NCI-H510A (cell line): ENCODE data around the gene OTOP3.

ENCODE experiments used
- DNase-seq: peaks from one replicate; lab custom pipeline; 2025; lab: John Stamatoyannopoulos, UW

Gene OTOP3

DNA sequence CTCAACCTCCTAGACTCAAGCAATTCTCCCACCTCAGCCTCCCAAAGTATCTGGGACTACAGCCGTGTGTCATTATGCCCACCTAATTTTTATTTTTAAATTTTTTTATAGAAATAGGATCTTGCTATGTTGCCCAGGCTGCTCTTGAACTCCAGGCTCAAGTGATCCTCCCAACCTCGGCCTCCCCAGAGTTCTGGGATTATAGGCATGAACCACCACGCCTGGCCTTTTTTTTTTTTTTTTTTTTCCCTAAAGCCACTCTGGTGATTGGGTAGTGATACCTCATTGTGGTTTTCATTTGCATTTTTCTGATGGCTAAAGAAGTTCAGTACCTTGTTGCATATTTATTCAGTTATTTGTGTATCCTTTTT, 50.5 kb downstream of the OTOP3 start:
- DNase-seq = no peak

DNA sequence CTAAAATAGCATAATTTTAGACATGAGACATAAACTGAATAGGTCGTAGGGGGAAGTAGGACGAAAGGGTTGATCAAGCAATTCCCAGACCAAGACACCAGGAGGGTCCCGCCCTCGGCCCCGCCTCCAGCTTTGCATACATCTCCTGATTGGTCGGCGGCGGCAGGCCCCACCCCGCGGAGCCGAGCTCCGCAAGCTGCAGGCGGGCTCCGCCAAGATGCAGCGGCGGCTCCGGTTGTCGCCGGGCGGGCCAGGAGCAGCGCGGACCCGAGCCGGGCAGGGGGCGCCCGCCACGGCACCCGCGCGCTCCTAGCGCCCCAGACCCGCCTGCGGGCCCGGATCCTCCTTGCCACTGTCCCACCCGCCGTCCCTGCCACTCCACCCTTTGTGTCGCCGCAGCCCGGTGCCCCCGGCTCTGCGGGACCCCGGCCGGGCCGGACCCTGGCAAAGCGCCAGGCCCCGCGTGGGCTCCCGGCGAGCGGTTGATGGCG, 51.8 kb downstream of the OTOP3 start, which contains the start of gene CDR2L:
Gene CDR2L, plus strand, starts transcription at position 215 of the 491 bp plus-strand sequence. CDS start 412 bp downstream, outside the sequence.
- peak; percentile 91 for DNase-seq

DNA sequence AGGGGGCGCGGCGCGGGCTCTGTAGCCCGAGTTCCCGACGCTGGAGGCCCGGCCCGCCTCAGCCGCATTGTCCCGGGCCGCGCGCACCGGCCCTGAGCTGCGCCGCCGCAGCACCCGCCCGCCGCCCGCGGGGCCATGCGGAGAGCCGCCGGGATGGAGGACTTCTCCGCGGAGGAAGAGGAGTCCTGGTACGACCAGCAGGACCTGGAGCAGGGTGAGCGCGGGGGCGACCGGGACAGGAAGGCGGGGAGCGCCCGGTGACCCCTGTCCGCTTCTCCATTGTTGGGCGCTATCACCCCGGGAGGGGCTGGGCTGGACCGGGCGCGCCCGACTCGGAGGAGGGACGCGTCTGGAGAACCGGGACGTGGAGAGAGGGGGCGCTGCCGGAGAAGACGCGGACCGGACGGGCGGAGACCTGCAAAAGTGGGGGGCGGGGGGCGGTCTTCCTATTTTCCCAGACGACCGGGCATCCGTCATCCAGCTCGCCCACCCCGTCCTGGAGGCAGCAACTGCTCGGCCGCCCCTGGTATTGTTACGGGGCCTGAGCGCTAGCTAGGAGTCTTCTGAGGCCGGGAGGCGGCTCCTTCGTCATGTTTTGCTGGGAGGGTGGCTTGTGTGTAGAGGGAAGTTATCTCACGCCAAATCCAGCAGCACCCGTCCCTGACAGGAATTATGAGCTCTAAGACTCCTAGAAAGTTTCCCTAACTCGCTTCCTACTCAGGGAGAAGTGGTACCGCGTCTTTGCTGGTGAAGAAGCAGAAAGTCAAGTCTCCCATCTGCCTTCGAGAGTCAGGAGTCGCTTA, 52.4 kb downstream of the OTOP3 start:
- peak; percentile 20 for DNase-seq

DNA sequence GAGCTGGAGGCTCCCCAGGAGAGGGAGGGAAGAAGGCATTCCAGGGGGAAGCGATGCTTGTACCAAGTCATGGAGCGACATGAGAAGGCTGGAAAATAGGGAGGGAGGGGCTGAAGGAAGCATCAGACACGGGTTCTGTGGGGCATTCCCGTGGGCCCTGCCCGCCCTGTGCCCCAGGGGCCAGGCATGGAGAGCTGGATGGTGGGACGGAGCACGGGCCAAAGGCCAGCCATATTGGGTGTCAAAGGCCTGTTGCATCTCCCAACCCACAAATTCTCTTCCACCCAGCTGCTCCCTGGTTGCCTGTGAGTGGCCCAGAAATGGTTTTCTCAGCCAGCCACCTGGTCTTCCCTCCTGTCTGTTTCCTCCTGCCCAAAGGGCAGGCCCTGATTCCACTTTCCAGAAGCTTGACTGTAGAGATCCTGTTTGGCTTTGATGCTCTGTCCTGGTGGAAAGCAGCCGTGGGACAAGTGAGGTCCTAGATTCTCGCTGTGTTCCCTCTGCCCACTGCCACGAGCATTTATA, 54.9 kb downstream of the OTOP3 start:
- no peak for DNase-seq

DNA sequence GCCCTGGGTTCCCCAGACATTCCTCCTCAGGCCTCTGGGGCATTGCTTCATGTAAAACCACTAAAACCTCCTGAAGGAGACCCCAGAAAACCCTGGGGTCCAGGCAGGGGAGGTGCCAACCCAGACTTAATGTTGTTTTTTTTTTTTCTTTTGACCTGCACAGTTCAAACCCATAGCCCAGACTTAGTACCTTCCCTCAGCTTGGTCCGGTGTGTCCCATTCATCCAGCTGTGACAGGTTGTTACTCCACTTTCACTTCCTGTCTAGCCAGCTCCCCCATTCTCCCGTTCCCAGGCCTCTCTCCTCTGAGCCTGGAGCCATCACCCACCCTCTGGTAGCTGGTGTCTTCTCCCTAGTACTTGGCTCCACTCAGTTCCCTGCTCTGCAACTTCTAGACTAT, 56.5 kb downstream of the OTOP3 start:
- no peak for DNase-seq

DNA sequence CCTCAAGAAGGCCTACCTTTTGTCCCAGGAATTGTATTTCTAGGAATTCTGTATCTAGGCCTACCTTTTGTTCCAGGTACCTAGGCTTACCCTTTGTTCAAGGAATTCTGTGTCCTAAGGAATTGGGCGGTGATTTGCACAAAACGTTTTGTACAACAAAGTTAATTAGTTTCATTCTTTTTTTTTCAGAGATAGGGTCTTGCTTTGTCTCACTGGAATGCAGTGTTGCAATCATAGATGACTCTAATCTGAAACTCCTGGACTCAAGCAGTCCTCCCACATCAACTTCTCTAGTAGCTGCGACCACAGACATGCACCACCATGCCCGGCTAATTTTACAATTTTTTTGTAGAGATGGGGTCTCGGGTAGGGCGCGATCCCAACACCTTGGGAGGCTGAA, 58.7 kb downstream of the OTOP3 start:
- no peak for DNase-seq

DNA sequence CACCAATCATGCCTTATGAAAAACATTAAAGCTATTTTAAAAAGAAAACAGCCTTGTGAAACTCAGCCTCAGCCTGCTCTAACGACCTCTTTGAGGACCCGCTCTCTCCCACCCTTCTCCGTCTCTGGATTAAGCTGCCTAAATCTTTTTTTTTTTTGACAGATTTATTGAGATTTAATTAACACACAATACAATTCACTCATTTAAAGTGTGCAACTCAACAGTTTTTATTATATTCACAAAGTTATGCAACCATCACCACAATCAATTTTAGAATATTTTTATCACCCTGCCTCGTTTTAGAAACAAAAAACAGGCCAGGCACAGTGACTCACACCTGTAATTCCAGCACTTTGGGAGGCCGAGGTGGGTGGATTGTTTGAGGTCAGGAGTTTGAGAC, 60.1 kb downstream of the OTOP3 start:
- DNase-seq = no peak

DNA sequence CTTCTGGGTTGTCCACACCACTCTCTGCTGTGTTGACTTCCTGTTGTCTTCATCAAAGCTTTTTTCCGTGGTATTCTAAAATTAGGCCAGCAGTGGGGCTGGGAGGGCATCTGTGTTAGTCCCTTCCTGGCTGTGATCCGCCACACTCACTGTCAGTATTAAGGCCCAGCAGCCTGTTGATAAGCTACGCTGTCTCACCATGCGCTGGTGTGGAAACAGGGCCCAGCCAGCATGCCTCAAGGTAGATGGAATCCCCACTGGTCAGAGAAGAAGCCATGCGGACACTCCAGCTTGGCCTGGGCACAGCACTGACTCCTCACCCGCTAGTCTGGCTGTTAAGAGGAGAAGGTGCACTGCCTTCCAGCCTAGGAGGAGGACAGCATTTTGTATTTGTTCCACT, 63.1 kb downstream of the OTOP3 start:
- DNase-seq = no peak

DNA sequence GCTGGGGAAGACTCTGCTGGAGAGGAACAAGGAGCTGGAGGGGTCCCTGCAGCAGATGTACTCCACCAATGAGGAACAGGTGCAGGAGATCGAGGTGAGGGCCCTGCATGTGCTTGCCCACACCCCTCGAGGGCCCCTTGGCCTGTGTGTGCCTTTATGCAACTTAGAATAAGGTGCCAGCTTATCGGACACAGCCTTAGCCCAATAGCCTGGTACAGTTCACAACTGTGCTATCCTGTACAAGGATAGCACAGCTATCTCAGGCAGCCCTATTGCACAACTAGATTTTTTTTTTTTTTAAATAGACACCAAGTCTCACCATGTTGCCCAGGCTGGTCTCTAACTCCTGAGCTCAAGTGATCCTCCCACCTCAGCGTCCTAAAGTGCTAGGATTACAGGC, 63.8 kb downstream of the OTOP3 start:
- no peak for DNase-seq
